Activated CD8-positive, alpha-beta memory T cell treated with anti-CD3 and anti-CD28 coated beads, Interleukin-2, amount 50 U/mL, for 24 hours (primary cell): ENCODE data around the gene LGALSL.
"Not testable (repeated sequence)": the region's sequence is repeated elsewhere in the genome, so short reads cannot be mapped to it uniquely, and the experiment has no call there.

ENCODE experiments used
- DNase-seq: peaks from one replicate; pipeline ENCODE4 v3.0.0-alpha.2; 2020; ENCODE audit errors: extremely low read depth

LGALSL gene

GRCh38 chr2:64442801-64443429 lies 11.0 kb upstream of the LGALSL start:
- no peak for DNase-seq

GRCh38 chr2:64445970-64446369 lies 8.0 kb upstream of the LGALSL start:
- DNase-seq = not testable (repeated sequence)

- no peak for DNase-seq
Measured at GRCh38 chr2:64447317-64448040, 6.5 kb upstream of the LGALSL start.

- no peak for DNase-seq
Measured at GRCh38 chr2:64448041-64448426, 5.9 kb upstream of the LGALSL start.

- DNase-seq = no peak
Measured at GRCh38 chr2:64451051-64451450, 2.9 kb upstream of the LGALSL start.

GRCh38 chr2:64454386-64455332 lies 697 bp downstream of the LGALSL start:
- DNase-seq = no peak

GRCh38 chr2:64455545-64455944 lies 1.6 kb downstream of the LGALSL start:
- no peak for DNase-seq

- DNase-seq = no peak
Measured at GRCh38 chr2:64456293-64456692, 2.3 kb downstream of the LGALSL start.

- no peak for DNase-seq
Measured at GRCh38 chr2:64457524-64457923, 3.6 kb downstream of the LGALSL start.

- DNase-seq = no peak
Measured at GRCh38 chr2:64459575-64459974, 5.6 kb downstream of the LGALSL start.

- no peak for DNase-seq
Measured at GRCh38 chr2:64460330-64460729, 6.4 kb downstream of the LGALSL start.

- no peak for DNase-seq
Measured at GRCh38 chr2:64461271-64462058, 7.5 kb downstream of the LGALSL start.

- no peak for DNase-seq
Measured at GRCh38 chr2:64462171-64462570, 8.2 kb downstream of the LGALSL start.

- DNase-seq = no peak
Measured at GRCh38 chr2:64462940-64463700, 9.2 kb downstream of the LGALSL start.

- DNase-seq = no peak
Measured at GRCh38 chr2:64463781-64464180, 9.8 kb downstream of the LGALSL start.

GRCh38 chr2:64466478-64467085 lies 12.6 kb downstream of the LGALSL start:
- DNase-seq = no peak

- no peak for DNase-seq
Measured at GRCh38 chr2:64467096-64467843, 13.3 kb downstream of the LGALSL start.

- no peak for DNase-seq
Measured at GRCh38 chr2:64469261-64469660, 15.3 kb downstream of the LGALSL start.

GRCh38 chr2:64470071-64470470 lies 16.1 kb downstream of the LGALSL start:
- DNase-seq = no peak
